LNCaP clone FGC (cell line): ENCODE data around the gene PSG6.
"Not testable (repeated sequence)": the region's sequence is repeated elsewhere in the genome, so short reads cannot be mapped to it uniquely, and the experiment has no call there.

ENCODE experiments used
- DNase-seq: peaks from one replicate; pipeline ENCODE4 v3.0.0-alpha.2; 2011; ENCODE audit warnings: low read depth
- H3K4me3 ChIP-seq: 2 replicates; pipeline ENCODE4 v1.5.1; 2011; ENCODE audit warnings: mild to moderate bottlenecking, low read depth, low read length, control low read depth
- TF ChIP-seq, protein P1 (sequence below): IDR thresholded peaks from 2 replicates; pipeline ENCODE4 v1.5.1; 2012; ENCODE audit warnings: mild to moderate bottlenecking; ENCODE audit not compliant: control insufficient read depth, insufficient read depth; ENCODE audit errors: extremely low read depth

The PSG6 gene

DNA sequence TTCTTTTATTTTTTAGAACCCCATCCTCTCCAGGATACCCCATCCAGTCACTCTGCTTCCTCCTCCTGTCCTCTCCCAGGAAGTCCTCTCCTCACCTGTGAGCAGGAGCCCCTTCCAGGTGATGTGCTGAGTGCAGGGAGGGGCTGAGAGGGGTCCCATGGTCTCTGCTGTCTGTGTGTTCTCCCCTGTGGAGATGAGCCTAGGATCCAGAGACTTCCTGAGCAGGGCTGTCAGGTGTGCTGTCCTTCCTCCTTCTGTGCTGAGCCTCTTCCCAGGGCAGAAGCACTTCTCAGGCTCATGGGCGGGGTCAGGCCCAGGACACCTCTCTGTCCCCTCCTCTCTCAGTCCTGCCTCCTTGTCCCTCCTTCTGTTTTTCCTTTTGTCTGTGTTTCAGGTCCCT lies at the start of gene PSG6:
Gene PSG6 (minus strand): TSS at position 261 of the 400 bp plus-strand sequence. CDS start 102 bp downstream, at position 159.
- DNase-seq, H3K4me3 ChIP-seq: not testable (repeated sequence)

DNA sequence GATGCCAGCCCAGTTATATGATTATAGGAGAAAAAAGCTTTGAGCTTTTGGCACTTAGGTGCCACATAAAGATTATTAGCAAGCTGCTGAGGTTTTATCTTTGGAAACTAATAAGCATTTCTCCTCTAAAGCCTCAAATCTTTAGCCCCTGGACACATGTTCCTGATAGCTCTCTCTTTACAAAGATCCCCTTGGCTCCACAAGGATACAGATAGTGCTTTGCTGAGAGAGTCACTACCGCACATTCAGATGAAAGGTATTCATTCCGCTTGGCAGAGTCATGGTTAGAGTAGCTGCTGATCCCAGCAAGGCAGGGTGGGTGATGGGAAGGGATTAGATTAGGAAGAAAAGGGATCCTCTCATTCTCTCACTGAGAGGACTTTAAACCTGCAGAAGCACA lies 47.5 kb upstream of the PSG6 start:
- TF ChIP-seq, protein P1, sequence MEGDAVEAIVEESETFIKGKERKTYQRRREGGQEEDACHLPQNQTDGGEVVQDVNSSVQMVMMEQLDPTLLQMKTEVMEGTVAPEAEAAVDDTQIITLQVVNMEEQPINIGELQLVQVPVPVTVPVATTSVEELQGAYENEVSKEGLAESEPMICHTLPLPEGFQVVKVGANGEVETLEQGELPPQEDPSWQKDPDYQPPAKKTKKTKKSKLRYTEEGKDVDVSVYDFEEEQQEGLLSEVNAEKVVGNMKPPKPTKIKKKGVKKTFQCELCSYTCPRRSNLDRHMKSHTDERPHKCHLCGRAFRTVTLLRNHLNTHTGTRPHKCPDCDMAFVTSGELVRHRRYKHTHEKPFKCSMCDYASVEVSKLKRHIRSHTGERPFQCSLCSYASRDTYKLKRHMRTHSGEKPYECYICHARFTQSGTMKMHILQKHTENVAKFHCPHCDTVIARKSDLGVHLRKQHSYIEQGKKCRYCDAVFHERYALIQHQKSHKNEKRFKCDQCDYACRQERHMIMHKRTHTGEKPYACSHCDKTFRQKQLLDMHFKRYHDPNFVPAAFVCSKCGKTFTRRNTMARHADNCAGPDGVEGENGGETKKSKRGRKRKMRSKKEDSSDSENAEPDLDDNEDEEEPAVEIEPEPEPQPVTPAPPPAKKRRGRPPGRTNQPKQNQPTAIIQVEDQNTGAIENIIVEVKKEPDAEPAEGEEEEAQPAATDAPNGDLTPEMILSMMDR = no peak
- no peak for DNase-seq
- no peak overlapping the region for H3K4me3 ChIP-seq

DNA sequence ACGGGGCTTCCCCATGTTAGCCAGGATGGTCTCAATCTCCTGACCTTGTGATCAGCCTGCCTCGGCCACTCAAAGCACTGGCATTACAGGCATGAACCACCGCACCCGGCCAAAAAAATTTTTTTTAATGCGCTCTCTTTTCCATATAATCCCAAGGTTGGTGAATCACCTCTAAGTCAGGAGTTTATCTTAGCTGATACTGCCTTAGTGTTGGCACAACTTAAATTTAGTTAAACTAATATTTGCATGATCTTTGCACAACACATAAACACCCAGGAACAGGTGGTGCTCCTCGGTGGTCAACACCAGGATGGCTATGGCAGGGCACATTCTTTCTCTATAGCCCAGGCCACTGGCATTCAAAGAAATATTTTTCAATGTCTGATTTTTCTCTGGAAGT lies 43.4 kb upstream of the PSG6 start:
- no peak overlapping the region for H3K4me3 ChIP-seq
- DNase-seq = no peak
- TF ChIP-seq, protein P1 = no peak

GRCh38 chr19:42952126-42952525 lies 34.4 kb upstream of the PSG6 start:
- not testable (repeated sequence) for H3K4me3 ChIP-seq, DNase-seq

GRCh38 chr19:42951476-42951875 lies 33.8 kb upstream of the PSG6 start:
- not testable (repeated sequence) for DNase-seq, H3K4me3 ChIP-seq

- DNase-seq = no peak
- TF ChIP-seq, protein P1 = peak; percentile 35; the same call in 1 of the 2 replicates
- no peak overlapping the region for H3K4me3 ChIP-seq
Measured at GRCh38 chr19:42942187-42942789, 24.6 kb upstream of the PSG6 start.

DNA sequence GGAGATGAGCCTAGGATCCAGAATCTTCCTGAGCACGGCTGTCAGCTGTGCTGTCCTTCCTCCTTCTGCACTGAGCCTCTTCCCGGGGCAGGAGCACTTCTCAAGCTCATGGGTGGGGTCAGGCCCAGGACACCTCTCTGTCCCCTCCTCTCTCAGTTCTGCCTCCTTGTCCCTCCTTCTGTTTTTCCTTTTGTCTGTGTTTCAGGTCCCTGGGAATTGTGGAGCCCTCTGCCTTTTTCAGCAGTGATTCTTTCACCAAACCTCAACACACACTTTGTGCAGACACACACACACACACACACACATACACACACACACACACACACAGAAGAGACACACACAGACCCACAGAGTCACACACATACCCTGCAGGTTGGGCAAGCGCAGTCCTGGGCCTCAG lies 19.4 kb upstream of the PSG6 start, which contains the start of gene PSG7:
Gene PSG7 (minus strand): TSS at position 101 of the 400 bp plus-strand sequence. CDS start 131 bp downstream, outside the sequence.
- not testable (repeated sequence) for DNase-seq, H3K4me3 ChIP-seq

DNA sequence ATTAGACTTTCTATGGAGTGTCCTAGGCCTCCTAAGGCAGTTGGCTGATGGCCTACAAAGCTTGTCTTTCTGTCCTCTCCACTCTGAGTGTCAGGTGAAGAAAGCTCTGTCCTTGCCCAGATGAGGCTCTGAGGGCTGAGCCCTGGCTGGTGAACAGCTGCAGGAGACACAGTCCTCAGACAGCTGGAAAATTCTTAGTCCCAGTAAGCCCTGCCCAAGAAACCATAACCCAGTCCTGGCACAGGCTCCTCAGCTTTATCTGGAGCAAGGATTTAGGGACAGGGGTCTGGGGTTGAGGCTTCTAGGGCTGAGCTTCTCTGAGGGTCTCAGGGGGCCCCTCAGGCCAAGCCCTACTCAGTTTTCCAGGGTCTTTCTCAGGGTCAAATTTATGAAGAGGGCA lies 17.0 kb upstream of the PSG6 start:
- DNase-seq, H3K4me3 ChIP-seq: not testable (repeated sequence)

DNA sequence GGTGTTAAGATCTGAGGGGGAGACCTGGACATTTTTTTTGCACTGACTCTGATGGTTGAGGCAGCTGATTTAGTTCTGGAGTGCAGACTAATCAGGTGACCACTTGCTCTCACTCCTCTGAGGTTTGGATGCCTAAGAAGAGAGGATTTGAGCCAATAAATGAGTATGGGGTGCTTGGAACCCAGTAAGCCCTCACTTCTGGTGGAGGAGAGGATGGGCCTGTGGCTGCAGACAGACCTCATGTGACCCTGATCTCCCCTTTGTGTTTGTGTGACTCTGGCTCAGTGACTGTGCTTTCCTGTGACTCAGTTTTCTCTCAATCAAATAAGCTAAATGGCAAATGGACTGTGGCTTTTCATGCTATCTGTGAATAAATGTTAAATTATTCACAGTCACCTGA lies 16.5 kb upstream of the PSG6 start:
- not testable (repeated sequence) for DNase-seq, H3K4me3 ChIP-seq

- not testable (repeated sequence) for DNase-seq, H3K4me3 ChIP-seq
Measured at GRCh38 chr19:42933412-42933811, 15.7 kb upstream of the PSG6 start.

DNA sequence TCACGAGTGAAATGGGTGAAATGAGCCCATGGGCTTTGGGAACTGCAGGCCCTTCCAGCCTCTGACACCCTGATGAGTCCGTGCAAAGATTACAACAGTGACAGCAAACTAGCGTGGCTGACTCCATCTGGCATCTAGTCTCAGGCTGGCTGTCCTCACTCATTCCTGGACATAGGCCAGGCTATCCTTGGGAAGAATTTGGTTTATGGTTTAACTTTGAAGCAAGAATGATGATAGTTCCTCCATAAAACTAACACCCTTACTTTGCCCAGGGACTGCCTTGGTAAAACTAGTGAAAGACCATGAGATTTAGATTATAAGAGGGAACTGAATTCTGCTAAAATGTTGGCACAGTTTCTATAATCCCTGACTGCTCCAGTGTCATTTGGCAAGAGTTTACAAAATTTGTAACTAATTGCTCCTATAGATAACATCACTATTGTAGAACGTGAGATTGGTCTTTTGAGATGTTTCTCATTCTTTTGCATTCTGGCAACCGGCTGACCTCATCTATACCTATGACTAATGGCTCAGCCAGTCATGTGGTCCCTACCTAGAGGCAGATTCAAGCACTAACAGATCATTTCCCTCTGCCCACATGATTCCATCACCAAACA lies 14.9 kb upstream of the PSG6 start:
- H3K4me3 ChIP-seq, DNase-seq: not testable (repeated sequence)

GRCh38 chr19:42930214-42930613 lies 12.5 kb upstream of the PSG6 start:
- DNase-seq, H3K4me3 ChIP-seq: not testable (repeated sequence)
